HG03159 (cell line): ENCODE measurements around the gene NPLOC4.

Source experiments
- ATAC-seq: cut with Tn5 transposase; IDR thresholded peaks from one replicate; pipeline ENCODE4 v1.9.1; 2021; ENCODE audit warnings: mild to moderate bottlenecking, moderate library complexity; ENCODE audit not compliant: unreplicated experiment

NPLOC4 gene

GRCh38 chr17:81509972-81510784, 126.7 kb downstream of the NPLOC4 start:
- ATAC-seq: no peak

- no peak for ATAC-seq
Measured at GRCh38 chr17:81509207-81509971, 127.5 kb downstream of the NPLOC4 start.

- no peak for ATAC-seq
Measured at GRCh38 chr17:81508639-81509206, 128.2 kb downstream of the NPLOC4 start.
